CD4-positive, alpha-beta T cell treated with Interleukin-17A for 1 hour (primary cell): ENCODE measurements around the gene SDC1.

Experiments
- DNase-seq: peaks from one replicate; pipeline ENCODE4 v3.0.0-alpha.2; 2020

Gene SDC1

DNA sequence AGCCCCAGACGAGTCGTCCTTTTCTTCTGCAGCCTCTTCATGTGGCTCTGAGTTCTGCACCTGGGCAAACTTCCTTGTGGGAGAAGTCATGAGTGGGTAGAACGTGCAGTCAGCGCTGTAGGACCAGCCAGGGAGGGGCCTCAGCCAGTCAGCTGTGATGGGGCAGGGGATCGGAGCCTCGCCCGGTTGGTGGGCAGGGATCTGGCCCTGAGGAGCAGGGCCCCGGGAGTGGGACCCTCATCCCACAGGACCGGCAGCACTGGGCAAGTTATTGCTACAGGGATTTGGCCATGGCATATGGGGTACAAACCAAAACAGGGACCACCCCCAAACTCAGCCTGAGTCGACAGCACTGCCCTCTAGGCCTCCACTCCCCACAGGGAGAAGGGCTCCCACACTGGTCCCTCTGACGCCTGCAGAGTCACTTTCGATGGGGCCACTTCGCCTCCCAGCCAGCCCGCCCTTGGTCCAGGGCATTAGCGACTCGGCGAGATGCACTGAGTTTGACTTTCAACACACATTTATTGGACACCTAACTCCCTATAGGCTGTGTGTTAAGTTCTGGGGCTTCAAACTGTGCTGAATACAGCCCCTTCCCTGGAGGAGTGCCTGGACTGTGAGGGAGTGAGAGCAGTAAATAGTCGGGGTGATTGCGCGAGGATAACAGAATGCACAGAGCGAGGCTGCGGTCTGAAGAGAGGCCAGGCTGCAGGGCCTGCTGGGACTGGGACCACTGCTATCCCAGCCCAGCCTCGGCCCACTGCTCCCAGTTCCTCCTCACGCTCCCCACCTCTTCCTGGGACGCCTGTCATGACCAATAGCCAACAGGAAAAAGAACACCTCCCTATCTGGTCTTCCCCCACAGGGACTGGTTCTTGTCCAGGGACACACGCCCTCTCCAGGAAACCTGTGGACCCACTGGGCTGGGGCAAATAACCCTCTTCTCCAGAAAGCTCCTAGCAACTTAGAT lies 55.9 kb downstream of the SDC1 start:
- DNase-seq = no peak

DNA sequence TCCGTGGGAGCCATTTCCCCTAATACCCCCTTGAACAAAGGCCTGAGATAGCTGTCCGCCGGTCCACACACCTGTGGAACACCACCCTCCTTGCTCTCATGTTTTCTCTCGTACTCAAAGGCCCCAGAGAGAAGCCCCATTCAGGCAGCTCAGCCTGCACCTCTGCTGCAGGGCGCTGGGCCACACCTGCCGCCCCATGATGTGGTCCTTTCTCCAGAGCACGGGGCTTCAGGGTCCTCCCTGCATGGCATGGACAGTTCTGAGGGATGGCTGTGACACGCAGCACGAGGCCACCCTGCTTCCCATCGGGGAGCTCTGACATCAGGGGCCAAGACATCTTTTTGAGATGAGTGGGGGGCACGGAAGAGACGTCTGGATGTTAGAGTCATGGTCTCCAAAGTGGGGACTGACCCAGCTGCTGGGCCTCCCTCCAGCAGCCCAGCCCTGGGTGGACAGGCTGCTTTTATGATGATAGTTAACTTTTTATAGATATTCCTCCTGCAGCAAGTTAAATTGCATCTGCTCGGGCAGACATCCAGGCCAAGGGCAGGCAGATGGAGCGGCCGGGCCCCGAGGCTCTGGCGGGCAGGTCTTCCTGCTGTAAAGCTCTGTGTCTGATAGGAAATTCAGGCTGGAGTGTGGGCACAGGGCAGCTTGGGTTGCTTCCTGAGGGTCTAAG lies 56.7 kb downstream of the SDC1 start:
- no peak for DNase-seq

DNA sequence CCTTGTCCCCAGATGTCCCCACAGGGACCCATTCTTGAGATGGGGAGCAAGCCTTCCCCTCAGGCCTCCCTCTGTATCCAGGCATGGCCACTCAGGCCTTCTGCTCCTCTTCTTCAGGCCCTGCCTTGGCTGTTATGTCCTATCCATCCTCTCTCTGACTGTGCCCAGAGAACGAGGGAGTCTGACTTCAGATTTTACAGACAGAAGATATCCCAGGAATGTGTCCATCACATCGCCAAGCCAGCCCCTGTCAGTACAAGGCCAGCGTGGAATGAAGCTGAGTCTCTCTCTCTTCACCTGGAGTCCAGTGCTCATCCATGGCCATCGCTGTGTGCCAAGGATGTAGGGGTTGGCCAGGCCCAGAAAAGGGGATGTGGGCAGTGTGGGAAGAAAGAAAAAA lies 57.6 kb downstream of the SDC1 start:
- no peak for DNase-seq

DNA sequence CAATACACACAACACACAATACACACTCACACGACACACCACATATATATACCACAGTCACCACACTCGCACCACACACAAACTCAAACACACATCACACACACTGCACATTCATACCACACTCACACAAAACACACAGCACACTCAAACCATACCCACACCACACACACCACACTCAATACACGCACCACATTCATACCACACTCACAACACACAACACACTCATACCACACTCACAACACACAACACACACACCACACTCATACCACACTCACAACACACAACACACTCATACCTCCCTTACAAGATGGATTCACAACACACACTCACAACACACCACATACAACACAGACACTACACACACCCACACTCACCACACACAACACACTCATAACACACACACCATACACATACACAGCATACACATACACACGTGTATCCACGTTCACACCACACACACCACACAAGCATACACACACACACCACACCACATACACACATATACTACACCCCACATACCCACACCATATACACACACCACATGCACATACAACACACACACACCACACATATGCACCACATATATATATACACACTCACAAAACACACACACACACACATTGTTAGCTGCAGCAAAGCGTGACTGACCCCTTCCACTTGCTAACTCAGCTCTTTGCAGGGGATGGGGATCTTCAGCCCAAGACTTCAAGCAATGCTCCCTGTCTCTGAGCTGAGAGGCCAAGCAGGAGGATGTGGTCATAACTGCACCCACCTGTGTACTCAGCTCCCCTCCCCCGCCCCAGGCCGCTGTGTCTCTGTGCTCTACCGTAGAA lies 59.0 kb downstream of the SDC1 start:
- DNase-seq = no peak

DNA sequence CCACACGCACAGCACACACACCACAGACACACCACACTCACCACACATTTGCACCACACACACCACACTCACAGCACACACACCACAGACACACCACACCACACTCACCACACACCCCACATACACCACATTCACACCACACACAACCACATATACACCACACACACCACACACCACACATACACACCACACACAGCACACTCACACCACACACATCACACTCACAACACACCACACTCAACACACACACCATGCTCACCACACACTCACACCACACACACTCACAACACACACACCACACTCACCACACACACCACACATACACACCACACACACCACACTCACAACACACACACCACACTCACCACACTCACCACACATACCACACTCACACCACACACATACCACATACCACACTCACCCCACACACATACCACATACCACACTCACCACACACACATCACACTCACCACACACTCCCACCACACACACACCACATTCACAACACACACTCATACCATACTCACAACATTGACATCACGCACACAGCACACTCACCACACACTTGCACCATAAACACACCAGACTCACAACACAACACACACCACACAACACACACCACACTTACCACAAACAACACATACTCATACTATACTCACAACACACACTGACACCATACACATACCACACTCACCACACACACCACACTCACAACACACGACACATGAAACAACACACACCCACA lies 60.0 kb downstream of the SDC1 start:
- DNase-seq = no peak

DNA sequence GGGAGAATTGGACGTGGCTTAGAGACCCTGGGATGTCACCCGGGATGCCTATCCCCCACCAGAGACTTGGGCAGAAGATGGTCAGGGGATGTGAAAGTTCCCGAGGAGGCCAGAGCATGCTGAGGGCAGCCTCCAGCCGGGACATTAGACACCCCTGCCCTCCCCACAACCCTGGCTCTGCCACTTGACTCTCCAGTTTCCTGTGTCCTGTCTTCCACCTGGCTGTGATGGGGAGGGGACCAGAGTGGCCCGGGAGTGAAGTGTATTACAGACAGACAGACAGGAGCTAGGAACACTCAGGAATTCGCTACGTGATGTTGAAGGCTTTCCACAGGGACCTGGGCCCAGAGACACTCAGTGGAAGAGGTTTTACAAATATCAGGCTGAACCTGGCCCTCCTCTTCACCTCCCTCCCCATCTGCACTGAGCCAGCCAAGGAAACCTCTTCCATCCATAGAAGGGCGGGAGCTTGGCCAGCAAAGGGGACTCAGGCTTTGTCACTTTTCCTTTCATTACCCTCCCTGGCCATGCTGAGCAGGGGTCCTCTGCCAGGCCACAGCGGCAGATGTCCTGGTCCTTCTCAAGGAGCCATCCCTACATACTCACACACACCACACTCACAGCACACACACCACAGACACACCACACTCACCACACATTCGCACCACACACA lies 60.7 kb downstream of the SDC1 start:
- DNase-seq = no peak

DNA sequence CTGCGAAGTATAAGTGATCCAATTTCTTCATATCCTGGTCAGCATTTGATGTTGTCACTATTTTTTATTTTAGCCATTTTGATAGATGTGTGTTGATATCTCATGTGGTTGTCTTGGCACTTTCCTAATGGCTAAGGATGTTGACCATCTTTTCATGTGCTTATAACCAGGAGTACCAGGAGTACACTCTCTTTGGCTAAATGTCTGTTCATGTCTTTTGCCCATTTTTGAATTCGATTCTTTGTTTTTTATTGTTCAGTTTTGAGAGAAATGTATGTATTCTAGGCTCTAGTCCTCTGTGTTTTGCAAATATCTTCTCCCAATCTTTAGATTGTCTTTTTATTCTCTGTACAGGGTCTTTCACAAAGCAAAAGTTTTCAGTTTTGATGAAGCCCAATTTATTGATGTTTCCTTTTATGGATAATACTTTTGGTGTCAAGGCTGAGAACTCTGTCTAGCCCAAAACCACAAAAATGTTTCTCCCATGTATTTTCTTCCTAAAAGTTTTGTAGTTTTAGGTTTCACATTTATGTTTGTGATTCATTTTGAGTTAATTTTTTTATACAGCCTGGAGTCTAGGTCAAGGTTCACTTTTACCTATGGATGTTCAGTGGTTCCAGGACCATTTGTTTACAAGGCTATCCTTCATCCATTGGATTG lies 65.4 kb downstream of the SDC1 start:
- DNase-seq = no peak

DNA sequence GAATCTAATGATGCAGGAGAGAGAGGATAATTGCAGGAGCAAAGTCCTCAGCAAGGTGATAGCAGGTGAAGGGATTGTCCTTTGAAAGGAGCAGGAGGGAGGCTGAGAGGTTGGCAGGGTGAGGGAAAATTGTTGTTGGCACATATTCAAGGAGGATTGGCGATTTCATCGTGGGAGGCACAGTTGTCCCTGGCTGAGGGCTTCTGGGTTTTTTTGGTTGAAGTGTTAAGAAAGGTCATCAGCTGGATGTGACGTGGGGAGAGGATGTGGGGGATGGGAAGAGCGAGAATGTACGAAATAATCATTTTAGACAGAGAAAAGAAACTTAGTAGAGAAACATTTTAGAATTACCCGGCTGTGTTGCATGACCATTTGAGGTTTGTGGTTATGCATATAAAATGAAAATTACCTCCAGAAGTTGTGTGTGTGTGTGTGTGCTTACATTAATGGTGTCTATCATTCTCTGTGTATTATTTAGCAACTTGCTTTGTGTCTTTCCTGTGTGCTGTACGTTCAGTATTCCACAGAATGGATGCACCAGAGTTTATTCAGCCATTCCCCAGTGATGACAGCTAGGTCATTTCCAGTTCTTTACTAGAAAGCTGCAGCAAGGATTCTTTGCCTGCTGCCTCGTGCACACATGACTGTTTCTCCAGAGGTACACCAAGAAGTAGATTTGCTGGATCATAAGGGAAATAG lies 67.6 kb downstream of the SDC1 start:
- DNase-seq = no peak

DNA sequence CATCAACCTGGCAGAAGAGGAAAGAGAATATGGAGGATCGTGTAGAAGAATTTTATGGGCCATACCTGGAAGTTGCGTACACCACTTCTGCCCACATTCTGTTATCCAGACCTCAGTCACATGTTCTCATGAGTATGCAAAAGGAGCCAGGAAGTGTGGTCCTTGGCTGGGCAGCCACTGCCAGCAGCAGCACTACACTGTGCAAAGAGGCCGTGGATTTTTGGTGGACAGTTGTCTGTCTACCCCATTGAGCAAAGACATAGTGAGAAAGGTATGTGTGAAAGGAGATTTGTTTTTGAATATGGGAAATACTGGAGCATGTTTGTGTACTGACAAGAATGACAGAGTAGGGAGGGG lies 68.1 kb downstream of the SDC1 start:
- DNase-seq = no peak

DNA sequence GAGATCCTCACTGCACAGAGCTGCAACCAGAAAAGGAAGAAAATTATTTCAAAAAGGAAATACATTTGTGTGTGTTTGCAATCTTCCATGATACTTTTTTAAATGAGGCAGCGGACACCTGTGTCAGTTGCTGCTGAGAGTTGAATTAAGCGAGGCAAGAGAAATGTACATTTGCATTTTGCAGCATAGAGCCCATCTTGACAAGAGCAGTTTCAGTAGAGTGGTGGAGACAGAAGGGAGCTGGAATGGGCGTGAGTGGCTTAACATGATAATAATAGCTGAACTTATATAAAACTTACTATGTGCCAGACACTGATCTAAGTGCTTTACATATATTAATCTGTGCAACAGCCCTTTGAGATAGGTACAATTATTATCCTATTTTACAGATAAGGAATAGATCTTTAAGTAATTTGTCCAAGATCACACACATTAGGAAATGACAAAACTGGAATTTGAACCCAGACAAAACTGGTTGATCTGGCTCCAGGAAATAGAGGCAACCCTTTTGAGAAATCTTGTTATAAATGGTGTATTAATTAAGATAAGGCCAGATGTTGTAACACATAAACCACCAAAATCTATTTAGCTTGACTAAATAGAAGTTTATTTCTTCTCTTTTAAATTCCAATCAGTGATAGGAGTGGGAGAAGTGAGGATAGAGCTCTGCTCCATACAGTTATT lies 68.7 kb downstream of the SDC1 start:
- DNase-seq = no peak

DNA sequence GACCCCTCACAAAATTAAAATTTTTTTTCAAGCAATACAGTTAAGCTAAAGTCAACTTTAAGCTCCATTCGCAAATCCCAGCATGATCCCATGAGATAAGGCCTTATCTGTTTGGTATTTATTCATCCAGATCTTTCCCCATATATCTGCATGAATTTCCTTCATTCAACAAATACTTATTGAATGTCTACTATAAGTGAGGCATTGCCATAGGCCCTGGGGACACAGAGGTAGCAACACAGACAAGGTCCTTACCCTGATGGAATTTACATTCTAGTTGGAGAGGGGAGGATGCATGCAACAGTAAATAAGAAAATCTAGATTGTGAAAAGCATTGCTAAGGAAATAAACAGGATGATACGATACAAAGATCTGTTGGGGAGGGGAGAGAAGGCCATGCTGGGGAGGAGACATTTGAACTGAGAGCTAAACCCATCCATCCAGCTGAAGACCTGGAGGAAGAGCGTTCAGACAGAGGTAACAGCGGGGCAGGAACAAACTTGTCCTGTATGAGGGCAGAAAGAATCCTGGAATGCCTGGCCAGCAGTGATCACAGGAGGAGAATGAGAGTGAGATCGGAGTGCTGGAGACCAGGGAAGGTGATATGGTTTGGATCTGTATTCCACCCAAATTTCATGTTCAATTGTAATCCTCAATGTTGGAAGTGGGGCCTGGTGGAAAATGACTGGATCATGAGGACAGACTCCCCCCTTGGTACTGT lies 71.6 kb downstream of the SDC1 start:
- no peak for DNase-seq

DNA sequence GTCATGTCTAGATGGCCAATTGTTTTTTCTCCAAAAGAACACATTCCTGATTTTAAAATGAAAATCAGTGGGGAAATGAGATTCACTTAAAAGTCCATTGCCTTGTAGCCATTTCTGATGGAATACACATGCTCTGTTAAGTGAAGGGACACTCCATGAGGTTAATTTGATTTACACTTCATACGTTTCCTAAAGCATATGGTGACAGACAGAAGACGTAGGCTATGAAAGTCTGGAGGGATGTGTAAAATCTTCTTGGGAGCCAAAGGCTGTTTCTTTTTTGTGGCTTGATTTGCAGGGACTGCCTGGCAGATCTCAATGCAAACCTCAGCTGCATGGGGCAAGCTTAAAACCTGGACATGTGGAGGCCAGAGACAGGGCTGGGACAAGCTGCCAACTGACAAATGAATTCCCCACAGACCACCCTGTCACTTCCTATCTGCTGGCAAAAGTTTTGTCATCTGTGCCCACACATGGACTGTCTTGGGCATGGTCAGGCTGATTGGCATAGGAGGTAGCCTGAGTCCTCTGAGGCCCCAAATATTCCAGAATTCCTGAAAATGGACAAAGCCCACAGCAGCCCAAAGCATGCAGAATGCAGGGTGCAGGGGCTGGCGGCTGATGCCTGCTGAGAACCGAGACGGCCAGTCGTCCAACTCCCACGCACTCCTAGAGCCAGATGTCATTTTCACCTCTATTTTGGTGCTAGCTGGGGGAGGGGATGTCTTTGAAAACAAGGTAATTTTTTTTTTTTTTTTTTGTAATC lies 73.9 kb downstream of the SDC1 start:
- DNase-seq = no peak
